Keratinocyte (primary cell): Measurements from ENCODE around the gene TACR1. TPM values are rescaled to one million over a fixed set of nuclear protein-coding genes. Genes with fewer than 3 reads are reported as not detected.
"Not testable (repeated sequence)": the region's sequence is repeated elsewhere in the genome, so short reads cannot be mapped to it uniquely, and the experiment has no call there.

Experiments used
- DNase-seq: peaks from one replicate; pipeline ENCODE4 v3.0.0-alpha.2; 2011; ENCODE audit warnings: low read depth, missing footprints, low spot score
- FAIRE-seq: peaks from 2 replicates; lab custom pipeline; 2011; peaks lifted over from hg19 to GRCh38; lab: Jason Lieb, UNC
- H2AFZ ChIP-seq: 2 replicates; pipeline ENCODE4 v1.6.0; 2012; ENCODE audit warnings: low read length, control low read depth, inconsistent platforms; ENCODE audit not compliant: control insufficient read depth
- H3K27ac ChIP-seq: 2 replicates; pipeline ENCODE4 v1.5.1; 2011; ENCODE audit warnings: low read length; ENCODE audit not compliant: control insufficient read depth, insufficient read depth
- H3K27me3 ChIP-seq: 3 replicates; pipeline ENCODE4 v1.6.0; 2011; ENCODE audit warnings: low read length; ENCODE audit not compliant: control insufficient read depth, insufficient read depth; ENCODE audit errors: extremely low read depth
- H3K36me3 ChIP-seq, 2 experiments: 2 replicates in 1 of 2; 3 replicates in 1 of 2; pipeline ENCODE4 v1.5.1; 2011; ENCODE audit warnings: low read length in 2 of 2, mild to moderate bottlenecking in 1 of 2; ENCODE audit not compliant: control insufficient read depth in 2 of 2, insufficient read depth in 2 of 2; ENCODE audit errors: extremely low read depth in 1 of 2
- H3K4me1 ChIP-seq: 3 replicates; pipeline ENCODE4 v1.5.1; 2011; ENCODE audit warnings: low read length; ENCODE audit not compliant: control insufficient read depth, insufficient read depth; ENCODE audit errors: extremely low read depth
- H3K4me2 ChIP-seq: 3 replicates; pipeline ENCODE4 v1.6.0; 2011; ENCODE audit warnings: low read depth, low read length; ENCODE audit not compliant: control insufficient read depth, insufficient read depth; ENCODE audit errors: extremely low read depth
- H3K4me3 ChIP-seq, 3 experiments: fragments of 200-600 bp in 1 of 3; sonication (generic) in 1 of 3; 2 replicates in 2 of 3; 3 replicates in 1 of 3; pipeline ENCODE4 v1.5.1; 2011 to 2016; ENCODE audit warnings: low read length in 3 of 3, mild to moderate bottlenecking in 3 of 3, control low read depth in 2 of 3, inconsistent platforms in 1 of 3, low read depth in 1 of 3, mixed read lengths in 1 of 3, mixed run types in 1 of 3, moderate library complexity in 1 of 3; ENCODE audit not compliant: control insufficient read depth in 2 of 3, insufficient read depth in 2 of 3; ENCODE audit errors: extremely low read depth in 1 of 3
- H3K79me2 ChIP-seq: 2 replicates; pipeline ENCODE4 v1.6.0; 2012; ENCODE audit warnings: low read length; ENCODE audit not compliant: control insufficient read depth, insufficient read depth
- H3K9ac ChIP-seq: 3 replicates; pipeline ENCODE4 v1.6.0; 2011; ENCODE audit warnings: low read length; ENCODE audit not compliant: control insufficient read depth, insufficient read depth; ENCODE audit errors: extremely low read depth
- H3K9me1 ChIP-seq: 3 replicates; pipeline ENCODE4 v1.6.0; 2011; ENCODE audit warnings: low read length; ENCODE audit not compliant: control insufficient read depth, insufficient read depth; ENCODE audit errors: extremely low read depth
- H3K9me3 ChIP-seq: 2 replicates; pipeline ENCODE4 v1.5.1; 2012; ENCODE audit warnings: low read depth, low read length; ENCODE audit not compliant: control insufficient read depth
- H4K20me1 ChIP-seq: 3 replicates; pipeline ENCODE4 v1.6.0; 2011; ENCODE audit warnings: low read length; ENCODE audit not compliant: control insufficient read depth, insufficient read depth; ENCODE audit errors: extremely low read depth
- EZH2 ChIP-seq: IDR thresholded peaks from one replicate; pipeline ENCODE4 v1.6.1; 2012; ENCODE audit warnings: inconsistent platforms, mild to moderate bottlenecking, low read length, moderate library complexity
- dilution Hi-C: fragments of 300-500 bp; cut with MboI; formaldehyde crosslinking; loops from one replicate; pipeline ENCODE4 v1.7.0; 2020; ENCODE audit warnings: low sequenced_read_pairs; ENCODE audit not compliant: extremely low pct_ligation_motif_present
- polyA plus RNA-seq, 5 experiments: library from polyadenylated mRNA; depleted of rRNA in 3 of 5; stranded (reverse) in 3 of 5; stranded (forward) in 1 of 5; unstranded in 1 of 5; fragments of >200 nt; gene quantifications; 1 replicate in 1 of 5; 2 replicates in 3 of 5; 3 replicates in 1 of 5; pipeline versions ENCODE4 v1.2.1 to v1.2.3, GENCODE V29; 2011 to 2012; ENCODE audit warnings: missing spikeins in 2 of 5, low read depth in 1 of 5, low replicate concordance in 1 of 5
- TF ChIP-seq, protein P1 (sequence below), 3 experiments: IDR thresholded peaks in 1 of 3; conservative IDR thresholded peaks in 1 of 3; optimal IDR thresholded peaks in 1 of 3; 2 replicates in 2 of 3; 3 replicates in 1 of 3; pipeline versions ENCODE3 to v1.5.1; 2011; ENCODE audit warnings: low read length in 3 of 3, mild to moderate bottlenecking in 3 of 3, moderate library complexity in 2 of 3, control low read depth in 1 of 3, inconsistent platforms in 1 of 3; ENCODE audit not compliant: insufficient read depth in 2 of 3; ENCODE audit errors: extremely low read depth in 1 of 3

The TACR1 gene
- polyA plus RNA-seq, 1 donor (not counting 4 experiments of a cell fraction or from before 2014, with no cell fraction given), result not detected

DNA sequence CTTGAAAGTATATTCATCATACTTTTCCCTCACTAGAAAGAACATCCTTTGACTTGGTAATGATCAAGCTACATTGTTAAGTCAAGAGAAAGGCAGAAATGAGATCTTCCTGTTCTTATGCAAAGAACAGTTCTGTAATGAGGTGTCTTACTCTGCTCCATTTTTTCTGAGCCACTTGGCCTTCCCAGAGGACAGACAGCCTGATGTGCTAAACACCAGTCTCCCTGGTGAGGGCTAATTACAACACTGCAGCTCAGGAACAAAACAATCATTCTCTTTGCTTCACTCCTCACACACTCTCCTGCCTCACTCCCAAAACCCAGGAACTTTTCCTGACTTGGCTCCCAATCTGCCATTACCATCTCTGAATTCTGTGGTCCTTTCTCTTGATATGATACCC lies 25.6 kb downstream of the TACR1 start:
- H3K4me1 ChIP-seq, result no peaks in the 10 kb centered on the region
- no peak overlapping the region for H3K4me2 ChIP-seq
- DNase-seq (no peak), FAIRE-seq (no peak)
- no peaks in the 10 kb centered on the region for H3K9me3 ChIP-seq
- dilution Hi-C loops, result no loop called here
- H3K36me3 ChIP-seq, result no peaks in the 10 kb centered on the region
- H2AFZ ChIP-seq, result no peak overlapping the region
- H3K27ac ChIP-seq, result no peak overlapping the region
- H3K4me3 ChIP-seq, result no peak overlapping the region
- TF ChIP-seq EZH2, result no peak
- TF ChIP-seq, protein P1, sequence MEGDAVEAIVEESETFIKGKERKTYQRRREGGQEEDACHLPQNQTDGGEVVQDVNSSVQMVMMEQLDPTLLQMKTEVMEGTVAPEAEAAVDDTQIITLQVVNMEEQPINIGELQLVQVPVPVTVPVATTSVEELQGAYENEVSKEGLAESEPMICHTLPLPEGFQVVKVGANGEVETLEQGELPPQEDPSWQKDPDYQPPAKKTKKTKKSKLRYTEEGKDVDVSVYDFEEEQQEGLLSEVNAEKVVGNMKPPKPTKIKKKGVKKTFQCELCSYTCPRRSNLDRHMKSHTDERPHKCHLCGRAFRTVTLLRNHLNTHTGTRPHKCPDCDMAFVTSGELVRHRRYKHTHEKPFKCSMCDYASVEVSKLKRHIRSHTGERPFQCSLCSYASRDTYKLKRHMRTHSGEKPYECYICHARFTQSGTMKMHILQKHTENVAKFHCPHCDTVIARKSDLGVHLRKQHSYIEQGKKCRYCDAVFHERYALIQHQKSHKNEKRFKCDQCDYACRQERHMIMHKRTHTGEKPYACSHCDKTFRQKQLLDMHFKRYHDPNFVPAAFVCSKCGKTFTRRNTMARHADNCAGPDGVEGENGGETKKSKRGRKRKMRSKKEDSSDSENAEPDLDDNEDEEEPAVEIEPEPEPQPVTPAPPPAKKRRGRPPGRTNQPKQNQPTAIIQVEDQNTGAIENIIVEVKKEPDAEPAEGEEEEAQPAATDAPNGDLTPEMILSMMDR (optimal IDR thresholded peaks at IDR 0.05 in 1 of 3, IDR thresholded peaks at IDR 0.05 in 1 of 3, conservative IDR thresholded peaks at IDR 0.05 in 1 of 3; ENCODE audit: extremely low read depth in 1 of 3, insufficient read depth in 2 of 3, low read length in 3 of 3), result no peak
- H3K79me2 ChIP-seq, result no peaks in the 10 kb centered on the region
- H3K9ac ChIP-seq, result no peak overlapping the region
- H3K27me3 ChIP-seq, result peaks cover 7% of the 10 kb centered on the region
- no peaks in the 10 kb centered on the region for H3K9me1 ChIP-seq
- H4K20me1 ChIP-seq, result no peaks in the 10 kb centered on the region

DNA sequence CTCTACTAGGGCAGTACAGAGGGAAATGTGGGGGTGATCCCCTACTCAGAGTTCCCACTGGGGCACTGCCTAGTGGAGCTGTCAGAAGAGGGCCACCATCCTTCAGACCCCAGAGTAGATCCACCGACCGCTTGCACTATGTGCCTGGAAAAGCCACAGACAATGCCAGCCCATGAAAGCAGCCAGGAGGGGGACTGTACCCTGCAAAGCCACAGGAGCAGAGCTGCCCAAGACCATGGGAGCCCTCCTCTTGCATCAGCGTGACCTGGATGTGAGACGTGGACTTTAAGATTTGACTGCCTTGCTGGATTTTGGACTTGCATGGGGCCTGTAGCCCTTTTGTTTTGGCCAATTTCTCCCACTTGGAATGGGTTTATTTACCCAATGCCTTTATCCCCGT lies 27.9 kb downstream of the TACR1 start:
- H3K9ac ChIP-seq, H3K4me3 ChIP-seq, H4K20me1 ChIP-seq, H3K36me3 ChIP-seq, FAIRE-seq, H3K4me2 ChIP-seq, H3K27me3 ChIP-seq, H3K9me3 ChIP-seq, H2AFZ ChIP-seq, dilution Hi-C loops, H3K4me1 ChIP-seq, H3K9me1 ChIP-seq, DNase-seq, H3K79me2 ChIP-seq, H3K27ac ChIP-seq: not testable (repeated sequence)

GRCh38 chr2:75170889-75171288 lies 28.4 kb downstream of the TACR1 start:
- no peak overlapping the region for H2AFZ ChIP-seq
- peaks cover 7% of the 10 kb centered on the region for H3K27me3 ChIP-seq
- no peaks in the 10 kb centered on the region for H3K9me1 ChIP-seq
- no peak for FAIRE-seq
- H3K4me3 ChIP-seq, result no peak overlapping the region
- H3K9me3 ChIP-seq, result no peaks in the 10 kb centered on the region
- no peaks in the 10 kb centered on the region for H4K20me1 ChIP-seq
- no peak for DNase-seq
- no peak overlapping the region for H3K27ac ChIP-seq
- no peaks in the 10 kb centered on the region for H3K4me1 ChIP-seq
- H3K36me3 ChIP-seq, result no peaks in the 10 kb centered on the region
- H3K4me2 ChIP-seq, result no peak overlapping the region
- dilution Hi-C loops, result no loop called here
- H3K9ac ChIP-seq, result no peak overlapping the region
- no peaks in the 10 kb centered on the region for H3K79me2 ChIP-seq
- TF ChIP-seq, protein P1 (optimal IDR thresholded peaks at IDR 0.05 in 1 of 3, IDR thresholded peaks at IDR 0.05 in 1 of 3, conservative IDR thresholded peaks at IDR 0.05 in 1 of 3; ENCODE audit: extremely low read depth in 1 of 3, insufficient read depth in 2 of 3, low read length in 3 of 3), result no peak
- TF ChIP-seq EZH2, result no peak
